GM10248 (cell line): Measurements from ENCODE around the gene DYRK1B.

ENCODE experiments used
- CTCF ChIA-PET: fragments of 300-600 bp; sonication (Branson Sonifier 250); formaldehyde crosslinking; extraction: SDS; loops from one replicate; lab custom pipeline; 2021; ENCODE audit warnings: antibody characterized with exemption; lab: Yijun Ruan, JAX
- POLR2A ChIA-PET: fragments of 350-650 bp; sonication (Branson Sonifier 250); formaldehyde crosslinking; extraction: SDS; loops from one replicate; lab custom pipeline; 2020; ENCODE audit warnings: antibody characterized with exemption; lab: Yijun Ruan, JAX
- DNase-seq: peaks from one replicate; pipeline ENCODE4 v3.0.0; 2012; ENCODE audit errors: extremely low spot score
- CTCF ChIP-seq: IDR thresholded peaks from 2 replicates; pipeline ENCODE4 v1.5.1; 2012; ENCODE audit warnings: mild to moderate bottlenecking, low read depth; ENCODE audit errors: extremely low read depth, missing control alignments, control extremely low read depth

Gene DYRK1B

GRCh38 chr19:39839678-39840327 is 5.8 kb upstream of the DYRK1B start:
- no peak for DNase-seq
- TF ChIP-seq CTCF: no peak
- CTCF ChIA-PET: interaction anchor here (6.9 kb wide), 1 partner anchor 48 kb away, joined by 105 read pairs; no protein-coding TSS in a partner anchor
- POLR2A ChIA-PET: no interaction called here

- POLR2A ChIA-PET: no interaction called here
- CTCF ChIA-PET: no interaction called here
- DNase-seq: no peak
- no peak for TF ChIP-seq CTCF
Observed at GRCh38 chr19:39838569-39838968, 4.6 kb upstream of the DYRK1B start.

- no peak for TF ChIP-seq CTCF
- ChIA-PET POLR2A (no interaction called here), CTCF (no interaction called here)
- DNase-seq: no peak
Observed at GRCh38 chr19:39837978-39838377, 4.0 kb upstream of the DYRK1B start.

- CTCF ChIA-PET: interaction anchor here (1.0 to 2.2 kb wide), 7 partner anchors 10 to 800 kb away, joined by 4 to 31 read pairs (median 4); no protein-coding TSS in a partner anchor
- DNase-seq: no peak
- POLR2A ChIA-PET: interaction anchor here (0.7 to 1.6 kb wide), 2 partner anchors 11 to 277 kb away, joined by 7 to 11 read pairs; partner anchors contain the start of gene FBL
- TF ChIP-seq CTCF: no peak
Observed at GRCh38 chr19:39834287-39834841, 402 bp upstream of the DYRK1B start.

- no peak for DNase-seq
- ChIA-PET POLR2A (interaction anchor here (1.0 to 1.6 kb wide), 2 partner anchors 13 to 442 kb away, joined by 5 to 11 read pairs; partner anchors contain the start of genes FBL, MED29 and PAF1), CTCF (interaction anchor here (0.8 to 2.2 kb wide), 7 partner anchors 10 to 801 kb away, joined by 3 to 31 read pairs (median 4); no protein-coding TSS in a partner anchor)
- TF ChIP-seq CTCF: no peak
Observed at GRCh38 chr19:39833160-39833463, 850 bp downstream of the DYRK1B start.

- DNase-seq: no peak
- ChIA-PET POLR2A (no interaction called here), CTCF (interaction anchor here (1.8 to 2.2 kb wide), 2 partner anchors 11 to 15 kb away, joined by 6 to 31 read pairs; no protein-coding TSS in a partner anchor)
- no peak for TF ChIP-seq CTCF
Observed at GRCh38 chr19:39832341-39833083, 1.4 kb downstream of the DYRK1B start.
